ENCODE data around the gene PSMC2.

The PSMC2 gene

GRCh38 chr7:103413407-103413806 is 66.0 kb downstream of the PSMC2 start:
- H3K27me3 ChIP-seq: peaks cover 12% of the 10 kb centered on the region
- H3K27ac ChIP-seq: no peak overlapping the region
- no peak for TF ChIP-seq CTCF (IDR thresholded peaks at IDR 0.05)
- no peaks in the 10 kb centered on the region for H3K9me3 ChIP-seq
- no peaks in the 10 kb centered on the region for H3K36me3 ChIP-seq
- H3K4me1 ChIP-seq (ENCODE audit: control insufficient read depth in 1 of 2, insufficient read depth in 1 of 2, low read depth in 1 of 2, low read length in 1 of 2): no peaks in the 10 kb centered on the region
- no peak overlapping the region for H3K4me3 ChIP-seq (ENCODE audit: low read depth in 1 of 2, low read length in 1 of 2)

- H3K4me1 ChIP-seq (ENCODE audit: control insufficient read depth in 1 of 2, insufficient read depth in 1 of 2, low read depth in 1 of 2, low read length in 1 of 2): no peaks in the 10 kb centered on the region
- H3K36me3 ChIP-seq: no peaks in the 10 kb centered on the region
- H3K9me3 ChIP-seq: no peaks in the 10 kb centered on the region
- no peak overlapping the region for H3K27ac ChIP-seq
- no peak for TF ChIP-seq CTCF (IDR thresholded peaks at IDR 0.05)
- peaks cover 12% of the 10 kb centered on the region for H3K27me3 ChIP-seq
- H3K4me3 ChIP-seq (ENCODE audit: low read depth in 1 of 2, low read length in 1 of 2): no peak overlapping the region
These were observed 70.8 kb downstream of the PSMC2 start for GRCh38 chr7:103418241-103418640.
